Esophagus squamous epithelium (tissue), 5 donors: ENCODE data around the gene CPSF7. TPM values are rescaled to one million over a fixed set of nuclear protein-coding genes. Genes with fewer than 3 reads are reported as not detected.
"Not testable (repeated sequence)": the region's sequence is repeated elsewhere in the genome, so short reads cannot be mapped to it uniquely, and the experiment has no call there.

Experiments
- DNase-seq: peaks from one replicate; lab custom pipeline; 2025; lab: John Stamatoyannopoulos, UW
- H3K27ac ChIP-seq, 4 donors: fragments of 200-600 bp; sonication (generic); one replicate each; pipeline ENCODE4 v1.5.1; 2016 to 2019; ENCODE audit warnings: mild to moderate bottlenecking in 1 of 4
- H3K27me3 ChIP-seq, 4 donors: fragments of 200-600 bp; sonication (generic); 1 replicate in 3 of 4; 2 replicates in 1 of 4; pipeline versions ENCODE4 v1.5.1 to v1.6.0; 2017 to 2021; ENCODE audit warnings: antibody characterized with exemption in 1 of 4
- H3K36me3 ChIP-seq, 3 donors: fragments of 200-600 bp; sonication (generic); one replicate each; pipeline ENCODE4 v1.5.1; 2016 to 2019
- H3K4me1 ChIP-seq, 3 donors: fragments of 200-600 bp; sonication (generic); one replicate each; pipeline ENCODE4 v1.5.1; 2017 to 2019
- H3K4me3 ChIP-seq, 4 donors: fragments of 200-600 bp; sonication (generic); 1 replicate in 3 of 4; 2 replicates in 1 of 4; pipeline ENCODE4 v1.5.1; 2016 to 2019; ENCODE audit warnings: mild to moderate bottlenecking in 2 of 4, moderate library complexity in 1 of 4
- H3K9me3 ChIP-seq, 3 donors: fragments of 200-600 bp; sonication (generic); one replicate each; pipeline ENCODE4 v1.5.1; 2016 to 2019
- POLR2A ChIP-seq, 4 donors: fragments of 450-650 bp; IDR thresholded peaks; one replicate each; pipeline ENCODE4 v1.6.1; 2017; ENCODE audit warnings: antibody characterized with exemption in 4 of 4, mild to moderate bottlenecking in 4 of 4, moderate library complexity in 3 of 4
- WGBS, 2 donors: methylation state at CpG; one replicate each; pipeline ENCODE4 v1.1.5; 2018; 5-methylcytosine and 5-hydroxymethylcytosine counted together
- intact Hi-C: fragments of 100-400 bp; cut with DNase I; formaldehyde crosslinking; loops from one replicate; pipeline ENCODE4 v1.15.0; 2022
- total RNA-seq, 4 donors: library from RNA; depleted of rRNA; stranded (reverse); fragments of >200 nt; gene quantifications; one replicate each; pipeline ENCODE4 v1.1.0, GENCODE V29; 2016
- TF ChIP-seq, protein P1 (sequence below), 6 experiments: fragments of 450-650 bp in 4 of 6; fragments of 200-600 bp in 2 of 6; sonication (generic) in 2 of 6; IDR thresholded peaks; one replicate each; pipeline ENCODE4 v1.5.1; 2016 to 2019; ENCODE audit warnings: antibody characterized with exemption in 6 of 6, mild to moderate bottlenecking in 4 of 6, moderate library complexity in 4 of 6
- donor health status: DM: yes; HTN: yes; CAD: no.

CPSF7 gene
- total RNA-seq, 4 donors from 2014 or later = 24.4 to 44.1 (median 34.3) TPM

DNA sequence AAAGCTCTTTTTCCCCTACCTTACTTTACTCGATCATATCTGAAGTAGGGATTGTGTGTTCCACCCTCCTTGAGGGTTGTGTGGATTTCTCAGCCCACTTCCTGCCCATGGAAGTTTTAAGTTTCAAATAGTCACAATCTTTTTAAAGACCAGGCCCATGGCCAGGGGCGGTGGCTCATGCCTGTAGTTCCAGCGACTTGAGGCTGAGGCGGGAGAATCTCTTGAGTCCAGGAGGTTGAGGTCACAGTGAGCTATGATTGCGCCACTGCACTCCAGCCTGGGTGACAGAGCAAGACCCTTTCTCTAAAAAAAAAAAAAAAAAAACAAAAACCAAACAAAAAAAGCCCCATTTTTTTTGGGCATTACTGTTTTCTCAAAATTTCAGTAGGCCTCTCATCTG lies 42.5 kb upstream of the CPSF7 start:
- H3K27me3 ChIP-seq = no peaks in the 10 kb centered on the region
- intact Hi-C loops = loop anchor here (10.0 kb wide), 1 partner anchor 163 kb away; no protein-coding TSS in a partner anchor
- TF ChIP-seq, protein P1, sequence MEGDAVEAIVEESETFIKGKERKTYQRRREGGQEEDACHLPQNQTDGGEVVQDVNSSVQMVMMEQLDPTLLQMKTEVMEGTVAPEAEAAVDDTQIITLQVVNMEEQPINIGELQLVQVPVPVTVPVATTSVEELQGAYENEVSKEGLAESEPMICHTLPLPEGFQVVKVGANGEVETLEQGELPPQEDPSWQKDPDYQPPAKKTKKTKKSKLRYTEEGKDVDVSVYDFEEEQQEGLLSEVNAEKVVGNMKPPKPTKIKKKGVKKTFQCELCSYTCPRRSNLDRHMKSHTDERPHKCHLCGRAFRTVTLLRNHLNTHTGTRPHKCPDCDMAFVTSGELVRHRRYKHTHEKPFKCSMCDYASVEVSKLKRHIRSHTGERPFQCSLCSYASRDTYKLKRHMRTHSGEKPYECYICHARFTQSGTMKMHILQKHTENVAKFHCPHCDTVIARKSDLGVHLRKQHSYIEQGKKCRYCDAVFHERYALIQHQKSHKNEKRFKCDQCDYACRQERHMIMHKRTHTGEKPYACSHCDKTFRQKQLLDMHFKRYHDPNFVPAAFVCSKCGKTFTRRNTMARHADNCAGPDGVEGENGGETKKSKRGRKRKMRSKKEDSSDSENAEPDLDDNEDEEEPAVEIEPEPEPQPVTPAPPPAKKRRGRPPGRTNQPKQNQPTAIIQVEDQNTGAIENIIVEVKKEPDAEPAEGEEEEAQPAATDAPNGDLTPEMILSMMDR (IDR thresholded peaks at IDR 0.05) = no peak
- TF ChIP-seq POLR2A (IDR thresholded peaks at IDR 0.05) = no peak
- H3K36me3 ChIP-seq = peaks cover 0 to 32% (median 0%) of the 10 kb centered on the region in 3 donors
- H3K4me3 ChIP-seq = no peak overlapping the region
- H3K9me3 ChIP-seq = no peaks in the 10 kb centered on the region
- H3K4me1 ChIP-seq = peaks cover 0 to 8% (median 2%) of the 10 kb centered on the region in 3 donors
- no peak for DNase-seq
- peak overlapping the region in 3 of 4 donors; percentile 58 to 75 (median 63) for H3K27ac ChIP-seq
- 79 to 81% methylated on average over 3 to 5 of the region's 5 CpGs for WGBS, 2 donors

DNA sequence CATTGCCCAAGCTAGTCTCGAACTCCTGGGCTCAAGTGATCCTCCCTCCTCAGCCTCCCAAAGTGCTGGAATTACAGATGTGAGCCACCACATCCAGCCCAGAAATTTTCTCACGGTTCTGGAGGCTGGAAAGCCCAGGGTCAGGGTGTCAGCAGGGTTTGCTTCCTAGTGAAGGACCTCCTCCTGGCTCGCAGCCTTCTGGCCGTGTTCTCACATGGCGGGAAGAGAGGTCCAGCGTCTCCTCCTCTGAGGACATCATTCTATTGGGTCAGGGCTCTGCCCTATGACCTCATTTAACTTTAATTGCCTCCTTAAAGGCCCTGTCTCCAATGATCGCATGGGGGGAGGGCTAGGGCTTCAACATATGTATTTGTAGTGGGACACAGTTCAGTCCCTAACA lies 38.2 kb upstream of the CPSF7 start:
- Histone ChIP-seq H3K4me1 (peaks cover 0 to 4% (median 0%) of the 10 kb centered on the region in 3 donors), H3K9me3 (no peaks in the 10 kb centered on the region), H3K4me3 (no peak overlapping the region), H3K27ac (no peak overlapping the region), H3K36me3 (peaks cover 0 to 42% (median 0%) of the 10 kb centered on the region in 3 donors), H3K27me3 (no peaks in the 10 kb centered on the region)
- WGBS, 2 donors = 78% methylated on average over 7 of the region's 7 CpGs; no CpG with 5 or more reads in 1 of the 2 donors
- TF ChIP-seq POLR2A (IDR thresholded peaks at IDR 0.05) = no peak
- TF ChIP-seq, protein P1 (IDR thresholded peaks at IDR 0.05) = no peak
- intact Hi-C loops = no loop called here
- DNase-seq = no peak

DNA sequence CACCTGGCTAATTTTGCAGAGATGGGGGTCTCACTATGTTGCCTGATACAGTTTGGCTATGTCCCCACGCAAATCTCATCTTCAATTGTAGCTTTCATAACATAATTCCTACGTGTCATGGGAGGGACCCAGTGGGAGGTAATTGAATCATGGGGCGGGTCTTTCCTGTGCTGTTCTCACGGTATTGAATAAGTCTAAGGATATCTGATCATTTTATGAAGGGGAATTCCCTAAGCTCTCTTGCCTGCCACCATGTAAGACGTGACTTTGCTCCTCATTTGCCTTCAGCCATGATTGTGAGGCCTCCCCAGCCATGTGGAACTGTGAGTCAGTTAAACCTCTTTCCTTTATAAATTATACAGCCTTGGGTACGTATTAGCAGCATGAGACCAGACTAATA lies 37.8 kb upstream of the CPSF7 start:
- DNase-seq, intact Hi-C loops, H3K27me3 ChIP-seq, H3K4me1 ChIP-seq, H3K27ac ChIP-seq, H3K9me3 ChIP-seq, H3K4me3 ChIP-seq: not testable (repeated sequence)
- H3K36me3 ChIP-seq = peaks cover 0 to 46% (median 0%) of the 10 kb centered on the region in 3 donors
- 62 to 64% methylated on average over 6 of the region's 6 CpGs for WGBS, 2 donors

DNA sequence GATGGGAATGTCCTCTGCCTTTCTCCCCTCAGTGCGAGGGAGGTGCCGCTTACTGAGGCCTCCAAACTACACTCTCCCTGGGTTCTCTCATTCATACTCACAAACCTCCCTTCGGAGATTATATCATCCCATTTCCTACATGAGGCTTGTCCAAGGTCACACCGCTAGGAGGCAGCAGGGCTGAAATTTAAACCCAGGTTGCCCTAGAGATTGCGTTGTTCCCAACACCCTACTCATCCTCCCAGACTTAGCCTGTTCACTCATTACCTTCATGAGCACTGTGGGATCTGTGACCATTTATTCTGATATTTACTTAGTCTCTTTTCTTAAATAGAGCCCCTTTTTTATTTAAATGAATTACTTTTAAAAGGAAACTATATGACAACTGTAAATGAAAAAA lies 31.2 kb upstream of the CPSF7 start:
- no peak overlapping the region for H3K27ac ChIP-seq

DNA sequence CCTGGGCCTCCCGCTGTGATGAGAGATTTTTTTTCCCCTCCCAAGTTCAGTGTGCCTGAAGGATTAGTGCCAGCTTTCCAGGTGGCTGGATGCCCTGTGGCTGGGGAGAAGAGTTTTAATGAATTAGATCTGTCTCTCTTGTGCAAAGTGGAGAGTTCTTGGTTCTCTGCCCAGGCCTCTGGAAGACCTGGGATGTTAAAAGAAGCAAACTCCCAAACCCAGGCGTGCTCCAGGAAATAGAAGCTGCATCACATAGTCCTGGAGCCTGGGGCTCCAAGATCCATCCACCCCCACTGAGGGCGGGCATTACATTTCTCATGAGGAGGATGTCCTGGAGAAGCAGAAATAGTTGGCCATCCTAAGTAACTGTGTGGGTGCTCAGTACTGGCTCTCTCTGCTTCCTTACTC lies 30.7 kb upstream of the CPSF7 start:
- no peak for DNase-seq
- Histone ChIP-seq H3K9me3 (no peaks in the 10 kb centered on the region), H3K4me1 (no peaks in the 10 kb centered on the region), H3K27me3 (no peaks in the 10 kb centered on the region), H3K27ac (no peak overlapping the region), H3K36me3 (peaks cover 0 to 35% (median 0%) of the 10 kb centered on the region in 3 donors), H3K4me3 (no peak overlapping the region)
- intact Hi-C loops = no loop called here
- 59 to 64% methylated on average over 3 of the region's 3 CpGs for WGBS, 2 donors
- TF ChIP-seq POLR2A (IDR thresholded peaks at IDR 0.05) = no peak
- TF ChIP-seq, protein P1 (IDR thresholded peaks at IDR 0.05) = no peak

More for the DNA sequence above, 31.2 kb upstream of the CPSF7 start:
- H3K4me1 ChIP-seq = no peaks in the 10 kb centered on the region
- no peak for DNase-seq
- H3K36me3 ChIP-seq = peaks cover 0 to 32% (median 0%) of the 10 kb centered on the region in 3 donors
- TF ChIP-seq, protein P1 (IDR thresholded peaks at IDR 0.05) = no peak
- no peak for TF ChIP-seq POLR2A (IDR thresholded peaks at IDR 0.05)
- 86 to 96% methylated on average over 5 of the region's 5 CpGs for WGBS, 2 donors
- H3K27me3 ChIP-seq = no peaks in the 10 kb centered on the region
- intact Hi-C loops = no loop called here
- no peaks in the 10 kb centered on the region for H3K9me3 ChIP-seq
- no peak overlapping the region for H3K4me3 ChIP-seq
